ENCODE measurements around the gene ZNF516.

ZNF516 gene

DNA sequence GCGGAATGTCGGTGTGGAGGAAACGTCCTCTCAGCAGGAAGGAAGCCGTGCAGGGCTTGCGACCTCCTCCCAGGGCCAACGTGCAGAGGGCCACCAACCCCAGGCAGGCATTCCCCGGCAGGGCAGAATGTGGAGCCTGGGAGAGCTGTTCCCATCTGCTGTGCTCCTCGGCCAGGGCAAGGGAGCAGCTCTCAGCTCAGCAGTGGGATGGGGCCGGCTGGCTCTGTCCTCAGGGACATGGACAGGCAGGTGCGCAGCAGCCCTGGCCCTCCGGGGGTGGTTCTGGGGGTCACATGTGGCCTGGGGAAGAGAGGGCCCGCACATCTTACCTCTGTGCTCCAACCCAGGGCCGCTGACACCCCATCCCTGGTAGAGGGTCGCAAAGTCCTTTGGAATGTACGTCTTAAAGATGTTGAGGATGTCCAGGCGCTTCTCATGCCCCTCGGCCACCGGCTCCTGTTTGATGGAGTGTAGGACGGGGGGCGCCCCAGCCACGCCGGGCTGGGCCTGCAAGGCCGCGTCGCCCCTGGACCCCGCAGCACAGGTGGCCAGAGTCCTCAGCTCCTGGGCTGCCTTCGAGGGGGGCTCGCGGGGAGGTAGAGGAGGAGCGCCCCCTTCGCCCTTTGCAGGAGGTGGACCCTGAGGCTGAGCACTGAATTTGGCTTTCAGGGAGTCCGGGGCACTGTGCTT, 116.4 kb downstream of the ZNF516 start:
- DNase-seq, result no peak

DNA sequence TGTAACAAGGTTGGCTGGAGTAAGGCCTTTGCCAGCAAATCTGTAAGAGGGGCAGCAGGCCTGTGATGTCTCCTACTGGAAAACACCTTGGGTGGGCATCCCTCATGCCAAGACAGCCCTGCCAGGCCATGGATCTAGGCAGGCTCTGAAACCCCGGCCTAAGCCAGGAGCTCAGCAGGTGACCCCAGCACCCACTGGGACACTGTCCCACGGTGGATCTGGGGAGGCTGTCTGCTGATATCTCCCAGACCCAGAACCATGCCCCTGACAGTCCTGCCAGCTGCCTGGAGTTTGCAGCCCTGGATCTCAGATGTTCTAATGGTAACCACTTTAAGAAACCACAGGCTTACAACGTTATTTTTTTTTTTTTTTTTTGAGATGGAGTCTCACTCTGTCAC, 117.7 kb downstream of the ZNF516 start:
- DNase-seq, result no peak

DNA sequence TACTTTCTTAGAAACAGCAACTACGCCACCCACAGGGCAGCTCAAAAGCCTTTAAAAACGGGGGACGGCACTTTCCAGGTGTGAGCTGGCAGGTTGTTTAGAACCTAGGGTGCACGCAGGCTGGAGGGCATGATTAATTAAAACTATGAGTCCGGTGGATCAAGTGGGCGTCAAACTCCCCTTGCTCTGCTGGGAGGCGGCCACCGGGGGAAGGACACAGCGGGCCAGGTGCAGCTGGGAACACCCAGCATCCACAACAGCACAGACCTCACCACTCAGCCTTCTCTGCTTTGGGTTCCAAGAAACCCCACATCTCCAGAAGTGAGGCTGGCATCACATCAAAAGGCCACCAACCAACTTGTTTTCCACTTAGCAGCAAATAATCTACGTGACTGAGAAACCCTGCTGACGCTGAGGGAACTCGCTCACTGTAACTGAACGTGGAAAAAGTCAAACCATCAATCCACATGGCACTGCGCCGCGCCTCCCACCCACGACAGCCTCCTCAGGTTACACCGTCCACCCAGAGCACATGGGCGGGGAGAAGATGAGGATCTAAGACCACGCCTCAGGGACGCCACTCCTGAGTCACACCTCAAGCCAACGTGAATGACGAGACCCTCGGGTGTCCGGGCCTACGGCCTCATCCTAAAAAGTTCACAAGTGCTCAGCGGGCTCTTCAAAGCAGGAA, 118.2 kb downstream of the ZNF516 start:
- DNase-seq, result peak; percentile 67

DNA sequence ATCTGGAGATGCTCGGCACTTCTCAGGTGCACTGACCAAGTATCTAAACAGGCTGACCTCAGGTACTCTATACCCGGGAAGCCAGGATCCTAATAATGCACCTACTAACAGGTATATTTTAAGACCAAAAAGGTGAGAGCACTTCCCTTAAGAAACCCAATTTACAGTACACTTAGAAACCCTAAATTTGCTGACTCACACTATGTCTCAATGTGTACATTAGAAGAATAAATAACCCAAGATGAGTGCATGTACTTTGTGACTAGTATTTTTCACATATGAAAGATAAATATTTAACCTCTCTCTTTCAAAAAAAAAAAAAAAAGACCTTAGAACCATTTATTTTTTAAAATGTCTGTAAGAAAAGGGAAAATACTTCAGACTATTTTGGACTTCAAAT, 118.8 kb downstream of the ZNF516 start:
- DNase-seq, result no peak

DNA sequence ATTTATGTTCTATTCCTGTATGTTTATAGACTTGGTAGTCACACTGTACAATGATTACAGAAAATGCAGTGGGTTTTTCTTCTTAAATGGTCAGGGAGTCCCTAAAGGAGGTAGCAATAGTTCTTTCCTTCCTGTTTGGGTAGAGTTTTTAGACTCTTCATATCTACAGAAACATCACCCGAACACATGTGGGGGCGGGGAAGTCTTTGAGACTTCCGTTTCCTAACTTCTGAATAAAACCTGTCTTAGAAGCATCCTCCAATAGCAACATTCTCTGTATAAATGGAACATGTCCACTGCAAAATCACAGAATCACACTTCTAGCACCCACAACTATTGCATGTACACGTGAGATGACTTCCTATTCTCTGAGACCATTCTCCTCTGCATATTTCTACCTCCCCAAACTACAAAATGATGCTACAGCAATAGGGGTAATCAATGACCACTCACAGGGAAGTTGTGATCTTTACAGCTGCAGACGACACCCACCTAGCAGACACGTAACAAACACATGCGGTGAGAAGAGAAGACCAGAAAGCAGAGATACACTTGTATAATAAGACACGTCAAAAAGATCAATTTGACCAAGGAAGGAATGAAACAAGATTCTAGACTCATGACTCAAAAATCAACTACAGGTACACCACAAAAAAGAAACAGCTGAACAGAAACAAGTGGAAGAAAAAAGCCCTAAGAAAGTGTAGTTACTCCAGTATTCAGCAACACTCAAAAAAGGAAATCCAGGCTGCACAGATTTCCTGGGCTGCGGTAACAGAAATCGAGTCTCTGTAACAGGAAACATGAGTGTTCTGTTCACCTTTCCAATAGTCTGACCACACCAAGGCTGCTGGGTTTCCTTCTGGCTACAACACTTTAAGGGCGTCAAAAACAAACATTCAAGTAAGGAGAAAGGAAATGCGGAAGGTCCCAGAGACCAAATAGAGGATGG, 120.4 kb downstream of the ZNF516 start:
- peak; percentile 59 for DNase-seq

DNA sequence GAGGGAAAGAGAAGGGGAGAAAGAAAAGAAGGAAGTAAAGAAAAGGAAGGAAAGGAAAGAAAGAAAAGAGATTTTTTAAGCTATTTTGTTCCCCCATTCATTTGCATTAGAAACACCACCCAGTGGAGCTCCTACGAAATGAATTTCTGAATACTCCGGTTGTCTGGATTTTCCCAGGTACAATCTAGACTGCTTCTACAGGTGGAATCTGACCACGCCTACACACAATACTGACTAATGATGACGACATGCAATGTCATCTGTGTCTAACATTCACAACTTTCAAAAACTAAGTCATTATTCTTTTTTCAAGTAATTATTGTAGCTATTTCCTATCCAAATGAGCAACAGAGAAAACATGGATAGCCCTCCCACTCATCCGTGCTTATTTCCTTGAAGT, 121.7 kb downstream of the ZNF516 start:
- DNase-seq, result no peak

DNA sequence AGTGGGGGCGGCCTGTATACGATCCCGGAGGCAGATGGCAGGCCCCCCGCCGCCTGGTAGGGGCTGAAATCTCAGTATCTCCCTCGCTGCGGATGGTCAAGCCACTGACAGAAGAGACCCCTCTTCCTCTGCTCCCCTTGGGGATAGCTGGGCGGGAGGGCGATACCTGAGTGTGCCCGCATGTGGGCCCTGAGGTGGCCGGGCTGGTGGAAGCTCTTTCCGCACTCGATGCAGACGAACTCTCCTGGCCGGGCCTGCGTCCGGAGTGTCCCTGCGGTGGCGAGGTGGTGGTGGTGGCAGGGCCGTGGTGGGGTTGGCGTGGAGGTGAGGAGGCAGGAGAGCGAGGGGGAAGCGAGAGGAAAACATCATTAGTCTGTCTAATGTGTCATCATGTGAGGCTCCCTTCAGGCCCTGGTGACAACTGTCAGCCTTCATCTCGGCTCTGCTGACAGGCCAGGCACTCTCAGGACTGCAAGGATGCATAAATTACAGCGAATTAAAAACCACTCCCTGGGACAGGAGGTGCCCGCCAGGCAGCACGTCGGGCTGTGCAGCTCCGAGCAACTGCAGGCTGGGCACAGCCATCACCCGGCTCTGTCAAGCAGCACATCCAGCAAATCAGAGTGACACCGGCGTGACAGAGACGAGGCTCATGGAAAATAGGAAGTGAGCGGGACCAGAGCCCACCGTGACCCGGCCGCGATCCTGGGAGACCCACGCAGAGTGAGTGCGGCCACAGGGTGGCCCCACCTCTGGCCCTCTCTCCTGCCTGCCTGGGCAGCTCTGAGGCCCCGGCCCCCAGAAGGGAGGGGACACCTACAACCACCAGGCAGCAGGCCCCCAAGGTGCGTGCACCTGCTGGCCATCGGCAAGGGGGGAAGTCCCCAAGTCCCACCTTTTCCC, 123.5 kb downstream of the ZNF516 start:
- DNase-seq, result no peak

DNA sequence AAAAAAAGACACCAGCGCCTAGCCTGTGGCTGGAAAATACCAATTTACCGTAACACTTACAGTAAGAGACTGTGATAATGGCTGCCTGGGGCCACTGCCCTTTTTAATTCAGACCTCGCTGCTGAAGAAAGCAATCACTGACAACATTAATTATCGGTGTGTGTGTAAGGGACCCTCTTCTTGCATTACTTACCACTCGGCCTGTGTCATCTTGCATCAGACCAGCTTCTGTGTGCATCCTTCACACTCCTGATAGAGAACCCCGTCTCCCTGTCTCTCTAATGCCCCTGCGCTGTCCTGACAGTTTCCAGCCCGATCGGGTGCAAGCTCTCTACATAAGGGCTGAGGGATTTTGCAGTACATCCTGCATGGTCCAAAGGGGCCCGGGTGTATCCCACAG, 124.4 kb downstream of the ZNF516 start:
- DNase-seq, result no peak

DNA sequence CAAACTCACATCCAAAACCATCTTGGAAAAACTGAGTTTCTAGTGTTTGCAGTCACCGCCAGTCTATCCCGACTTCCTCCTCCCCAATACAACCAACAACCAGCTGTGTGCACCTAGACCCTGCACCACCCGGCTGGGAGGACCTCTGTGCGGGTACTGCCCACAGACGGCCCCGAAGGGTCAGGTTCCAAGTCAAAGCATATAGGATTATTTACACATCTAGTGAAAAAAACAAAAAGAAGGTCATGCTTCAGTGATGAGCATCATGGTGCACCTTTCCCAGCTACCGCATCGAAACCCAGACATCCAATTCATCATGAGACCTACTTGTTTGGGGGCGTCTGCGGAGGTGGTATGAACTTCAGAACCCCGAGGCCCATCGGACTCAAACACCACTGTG, 124.8 kb downstream of the ZNF516 start:
- no peak for DNase-seq

DNA sequence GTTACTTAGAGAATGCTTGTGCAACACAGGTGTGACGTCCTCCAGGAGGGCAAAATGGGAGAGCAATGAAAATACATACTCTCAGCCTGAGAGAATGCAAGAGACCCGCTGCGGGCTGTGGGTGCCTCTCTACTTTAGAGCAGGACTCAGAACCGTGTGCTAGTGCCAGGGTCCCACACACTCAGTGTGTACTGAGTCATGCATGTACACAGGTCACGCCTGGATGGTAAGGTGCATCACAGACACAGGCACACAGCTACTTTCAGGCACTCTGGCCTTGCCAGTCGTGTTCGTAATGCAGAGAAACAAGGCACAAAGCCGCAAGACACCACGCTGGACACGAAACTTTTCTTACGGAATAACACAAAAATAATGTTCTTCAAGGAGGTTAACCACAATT, 125.3 kb downstream of the ZNF516 start:
- no peak for DNase-seq

DNA sequence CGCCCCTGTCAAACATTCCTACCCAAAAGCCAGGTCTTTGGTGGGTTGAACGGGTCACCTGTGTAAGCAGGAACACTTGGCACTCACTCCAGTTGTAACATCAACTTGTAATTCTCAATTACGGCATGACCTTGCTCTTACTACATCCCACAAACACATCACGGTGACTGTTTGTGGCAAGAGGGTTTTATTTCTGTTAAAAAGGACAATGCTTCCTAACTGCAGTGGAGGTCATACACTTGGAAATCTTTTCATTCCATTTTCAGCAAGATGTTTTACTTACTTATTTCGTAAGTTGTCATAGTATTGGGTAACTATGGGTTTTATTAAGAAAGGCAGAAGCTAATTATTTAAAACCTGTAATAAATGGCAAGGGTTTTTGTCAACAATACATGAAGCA, 126.1 kb downstream of the ZNF516 start:
- no peak for DNase-seq

DNA sequence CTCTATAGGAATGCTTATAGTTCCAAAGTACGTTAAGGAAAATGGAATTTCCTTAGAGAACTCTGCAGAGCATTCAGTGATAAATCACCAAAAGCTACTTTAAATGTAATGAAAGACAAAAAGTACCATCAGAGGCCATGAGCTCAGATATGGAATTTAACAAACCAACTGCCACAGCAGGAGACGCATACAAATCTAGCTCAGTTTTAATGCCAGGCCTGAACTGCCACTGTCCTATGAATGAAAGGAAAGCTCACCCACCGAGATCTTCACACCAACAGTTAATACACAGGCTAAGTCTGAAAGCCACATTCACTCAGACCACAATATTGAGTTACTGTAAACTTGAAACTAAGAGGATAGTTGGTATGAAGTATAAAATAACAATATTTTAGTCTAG, 126.8 kb downstream of the ZNF516 start:
- DNase-seq, result no peak

DNA sequence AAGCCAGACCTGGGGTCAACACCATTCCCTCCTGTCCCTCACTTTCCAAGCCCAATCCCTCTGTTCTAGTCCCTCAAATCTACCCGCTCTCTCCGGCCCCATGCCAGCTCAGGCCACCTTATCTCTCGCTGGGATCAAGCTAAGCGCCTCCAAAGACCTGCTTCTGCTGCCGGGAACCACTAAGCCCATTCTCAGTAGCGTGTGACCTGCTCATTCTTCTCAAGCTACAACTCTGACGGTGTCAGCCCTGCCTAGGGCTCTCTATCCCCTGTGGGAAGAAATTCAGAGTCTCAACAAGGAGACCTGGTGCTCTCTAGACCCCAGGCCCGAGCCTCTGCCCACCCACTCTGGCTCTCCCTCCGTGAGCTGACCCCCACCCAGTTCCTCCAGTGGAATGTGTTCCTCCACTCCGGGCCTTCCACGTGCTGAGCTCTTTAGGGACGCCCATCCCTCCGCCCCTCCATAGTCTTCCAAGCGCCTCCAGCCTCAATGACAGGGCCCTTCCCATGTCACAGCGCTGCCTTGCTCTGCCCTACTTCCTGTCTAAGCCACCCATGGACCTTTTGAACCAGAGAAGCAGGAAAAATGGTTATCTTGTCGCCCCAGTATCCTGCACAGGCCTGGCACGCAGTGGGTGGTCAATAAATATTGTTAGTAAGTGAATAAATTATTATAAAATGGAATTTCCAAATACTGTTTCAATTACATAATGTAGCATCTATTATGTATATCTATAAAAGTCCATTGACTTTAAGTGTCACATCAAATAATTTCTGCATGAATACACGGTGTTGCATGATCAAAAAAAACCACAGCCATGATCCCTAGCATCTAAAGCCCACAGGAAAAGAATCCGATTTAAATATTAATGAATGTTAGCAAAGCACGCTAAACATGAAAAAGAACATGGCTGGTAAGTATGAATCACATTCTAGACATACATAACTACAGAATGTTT, 127.6 kb downstream of the ZNF516 start:
- DNase-seq, result no peak

DNA sequence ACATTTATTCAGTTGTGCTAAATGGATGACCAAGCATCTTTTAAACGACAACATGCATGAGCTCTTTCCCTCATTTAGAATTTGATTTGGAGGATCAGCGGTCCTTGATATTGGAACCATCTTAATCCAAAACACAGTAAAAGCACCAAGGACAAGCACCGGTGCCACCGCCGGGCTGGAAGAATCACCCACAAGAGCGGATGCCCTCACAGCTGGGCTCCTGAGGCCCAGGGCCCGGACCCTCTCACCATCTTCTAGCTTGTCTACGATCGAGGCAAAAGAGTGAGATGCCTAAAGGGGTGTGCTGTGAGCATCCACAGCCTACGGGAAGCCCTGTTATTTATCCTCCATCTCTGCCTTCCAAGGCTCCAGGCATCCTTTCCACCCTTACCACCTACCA, 129.5 kb downstream of the ZNF516 start:
- no peak for DNase-seq

DNA sequence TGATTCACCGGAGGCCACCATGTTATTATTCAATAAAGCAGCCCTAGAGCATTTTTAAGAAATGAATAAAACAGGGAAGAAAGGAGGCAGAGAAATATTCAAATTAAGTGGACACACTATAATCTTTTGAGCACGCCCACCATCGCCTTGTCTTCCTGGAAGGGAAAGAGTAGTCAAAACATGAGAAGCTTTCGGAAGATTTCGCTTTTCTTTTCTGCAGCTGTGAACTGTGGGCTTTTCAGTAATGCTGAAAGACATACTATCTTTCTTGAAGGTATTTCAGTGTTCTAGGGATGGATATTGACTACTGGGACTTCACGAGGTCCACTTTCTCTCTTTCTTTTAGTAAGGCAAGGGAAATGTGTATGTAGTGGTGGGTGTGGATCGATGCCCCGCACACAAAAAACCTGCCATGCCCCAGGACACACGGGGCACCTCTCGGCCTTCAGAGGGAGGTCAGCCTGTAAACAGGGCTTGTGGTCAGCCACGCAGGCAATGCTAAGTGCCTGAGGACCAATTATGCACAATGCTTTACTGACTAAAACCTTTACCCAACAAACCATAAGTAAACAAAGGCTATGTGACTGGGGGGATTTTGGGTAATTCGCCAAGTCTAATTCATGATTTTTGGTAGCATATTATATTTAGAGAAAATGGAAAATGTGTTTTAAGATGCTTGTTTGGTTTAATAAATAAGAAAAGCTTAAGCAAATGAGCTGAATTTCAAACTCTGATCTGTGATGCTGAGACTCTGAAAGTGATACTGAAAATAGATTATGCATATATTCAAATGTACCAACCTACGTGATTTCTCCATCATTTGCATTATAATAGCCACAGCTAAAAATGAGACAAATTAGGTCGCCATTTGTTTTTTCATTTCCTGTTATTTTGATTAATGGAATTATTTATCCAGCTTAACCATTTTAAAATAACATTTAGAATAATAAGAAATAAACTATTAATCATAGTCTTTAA, 130.5 kb downstream of the ZNF516 start:
- no peak for DNase-seq

DNA sequence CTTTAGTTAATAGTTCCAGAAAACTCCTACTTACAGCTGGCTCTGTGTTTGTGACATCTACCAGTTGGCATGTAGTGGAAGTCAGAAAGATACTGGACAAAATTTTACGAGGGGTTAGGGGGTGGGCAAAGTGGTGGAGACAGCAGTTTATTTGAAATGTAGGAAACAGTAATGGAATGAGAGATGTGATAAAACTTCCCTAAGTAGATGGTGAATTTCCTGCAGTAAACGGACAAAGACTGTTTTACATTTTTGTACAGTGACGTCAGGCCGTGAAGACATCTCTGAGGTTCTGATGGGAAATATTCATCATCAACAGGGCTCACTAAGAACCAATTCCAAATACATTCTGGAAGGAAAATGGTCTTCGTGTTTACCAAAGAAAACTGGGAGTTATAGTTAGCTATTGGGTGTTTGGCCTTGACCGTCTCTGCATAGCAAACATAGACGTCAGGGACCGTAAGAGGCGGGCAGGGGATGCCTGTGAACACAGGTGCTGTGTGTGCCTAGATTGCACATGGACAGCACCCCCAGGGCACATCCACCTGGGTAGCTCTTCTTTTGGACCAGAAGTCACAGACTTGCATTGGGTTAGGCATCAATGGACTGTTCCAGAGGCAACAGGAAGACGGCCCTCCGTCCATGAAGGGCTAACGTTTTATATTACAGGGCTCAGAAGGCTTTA, 131.5 kb downstream of the ZNF516 start:
- no peak for DNase-seq

DNA sequence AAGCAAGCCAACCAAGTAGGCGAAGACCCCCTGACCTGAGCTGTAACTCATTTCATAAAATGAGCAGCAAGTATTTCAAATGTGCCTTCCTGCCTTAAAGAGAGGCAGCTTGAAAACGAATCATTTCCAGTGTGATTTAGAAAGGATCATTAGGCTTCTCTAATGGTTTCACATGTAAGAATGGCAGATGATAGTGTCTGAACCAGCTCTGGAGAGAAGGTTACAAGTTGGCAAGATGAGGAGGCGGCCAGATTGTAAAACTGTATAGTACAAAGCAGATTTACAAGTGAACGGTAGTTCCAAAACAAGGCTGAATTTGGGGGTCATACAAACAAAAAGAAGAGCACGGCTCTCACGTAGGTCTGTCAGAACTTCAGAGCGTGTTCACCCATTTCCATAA, 132.4 kb downstream of the ZNF516 start:
- DNase-seq, result no peak

DNA sequence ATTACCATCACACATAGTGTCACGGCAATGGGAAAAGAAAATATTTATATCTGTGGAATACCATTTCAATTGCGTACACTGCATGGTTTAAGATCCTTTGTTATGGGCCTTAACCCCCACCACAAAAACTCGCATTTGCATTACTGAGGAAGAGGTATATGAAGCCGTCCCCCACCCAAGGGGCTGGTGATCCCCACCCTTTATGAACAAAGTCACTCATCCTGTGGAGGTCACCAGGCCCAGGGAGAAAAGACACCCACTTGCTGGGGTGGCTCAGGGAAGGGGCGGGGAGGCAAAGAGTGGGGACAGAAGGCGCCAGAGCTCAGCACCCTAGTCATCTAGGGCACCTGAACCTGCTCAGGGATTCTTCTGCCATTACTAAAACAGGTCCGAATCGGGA, 133.8 kb downstream of the ZNF516 start:
- DNase-seq, result no peak

DNA sequence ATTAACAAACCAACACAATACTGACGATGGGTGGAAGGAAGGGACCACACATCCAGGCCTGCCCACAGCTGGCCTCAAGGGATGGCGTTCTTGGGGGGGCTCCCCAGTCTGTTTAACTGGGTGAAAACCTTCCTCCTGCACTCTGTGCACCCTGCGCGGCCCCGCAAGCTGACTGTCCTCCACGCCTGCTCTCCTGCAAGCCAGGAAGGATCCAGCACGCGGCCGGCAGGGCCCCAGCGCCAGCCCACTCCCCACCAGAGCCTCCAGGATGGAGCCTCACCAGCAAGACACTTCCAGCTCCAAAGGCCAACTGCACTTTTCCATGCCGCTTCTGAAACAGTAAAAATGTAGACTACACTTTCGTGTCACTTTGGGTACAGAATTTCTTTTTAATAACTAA, 135.1 kb downstream of the ZNF516 start:
- no peak for DNase-seq

DNA sequence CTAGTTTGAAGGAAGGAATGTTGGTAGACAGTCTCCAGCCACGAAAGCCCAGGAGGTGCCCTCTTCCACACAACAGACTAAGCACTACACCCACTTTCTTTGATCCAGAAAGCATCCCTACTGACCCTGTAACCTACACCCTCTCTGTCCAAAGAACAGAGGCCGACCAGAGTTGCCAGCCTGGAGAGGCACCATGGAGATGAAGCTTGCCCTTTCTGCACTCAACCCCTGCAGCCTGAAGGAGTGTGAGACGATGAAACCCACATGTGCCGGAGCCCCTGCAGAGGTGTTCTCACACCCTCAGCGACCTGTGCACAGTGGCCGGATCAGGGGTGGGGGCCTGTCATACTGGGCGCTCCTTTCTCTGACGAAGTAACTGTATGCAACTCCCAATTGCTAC, 136.3 kb downstream of the ZNF516 start:
- DNase-seq, result no peak

Measured in stimulated activated CD4-positive, alpha-beta T cell treated with anti-CD3 and anti-CD28 coated beads, Interleukin-1b, Interleukin-23, amount 100 ng/mL, for 48 hours (primary cell).